HFFc6 (cell line): ENCODE results near the gene DTNB. TPM values are rescaled to one million over a fixed set of nuclear protein-coding genes. Genes with fewer than 3 reads are reported as not detected.
"Not testable (repeated sequence)": the region's sequence is repeated elsewhere in the genome, so short reads cannot be mapped to it uniquely, and the experiment has no call there.

Experiments
- DNase-seq: peaks from one replicate; pipeline ENCODE4 v3.0.0-alpha.2; 2018
- H3K27ac Mint-ChIP-seq: 2 replicates; pipeline ENCODE4 v1.8.0; 2020; ENCODE audit warnings: mild to moderate bottlenecking, mixed read lengths
- H3K27me3 Mint-ChIP-seq: 2 replicates; pipeline ENCODE4 v1.8.0; 2021; ENCODE audit warnings: mild to moderate bottlenecking, moderate library complexity, mixed read lengths; ENCODE audit not compliant: insufficient read depth
- H3K36me3 Mint-ChIP-seq: 2 replicates; pipeline ENCODE4 v1.8.0; 2021; ENCODE audit warnings: low read depth, mixed read lengths
- H3K4me1 Mint-ChIP-seq: 2 replicates; pipeline ENCODE4 v1.8.0; 2020; ENCODE audit warnings: low read depth, mixed read lengths
- H3K4me3 Mint-ChIP-seq: 2 replicates; pipeline ENCODE4 v1.8.0; 2020; ENCODE audit warnings: mild to moderate bottlenecking, moderate library complexity, mixed read lengths
- H3K9me3 Mint-ChIP-seq: 2 replicates; pipeline ENCODE4 v1.8.0; 2020; ENCODE audit warnings: mild to moderate bottlenecking, mixed read lengths
- total RNA-seq, 6 experiments: library from RNA; stranded (reverse); fragmentation: NEBNext Ultra II Directional; extraction: Animal tissue kit (Norgen Biotek cat#: 25700); gene quantifications; 2 replicates in 1 of 6; 3 replicates in 5 of 6; pipeline ENCODE4 v1.2.3, GENCODE V29; 2021
- TF ChIP-seq, protein P1 (sequence below): fragments of 200-600 bp; sonication (generic); IDR thresholded peaks from 2 replicates; pipeline ENCODE4 v1.5.0; 2021; ENCODE audit warnings: antibody characterized with exemption, mild to moderate bottlenecking

The DTNB gene
- total RNA-seq, 6 experiments from 2014 or later = 4.2 to 6.2 (median 4.7) TPM

DNA sequence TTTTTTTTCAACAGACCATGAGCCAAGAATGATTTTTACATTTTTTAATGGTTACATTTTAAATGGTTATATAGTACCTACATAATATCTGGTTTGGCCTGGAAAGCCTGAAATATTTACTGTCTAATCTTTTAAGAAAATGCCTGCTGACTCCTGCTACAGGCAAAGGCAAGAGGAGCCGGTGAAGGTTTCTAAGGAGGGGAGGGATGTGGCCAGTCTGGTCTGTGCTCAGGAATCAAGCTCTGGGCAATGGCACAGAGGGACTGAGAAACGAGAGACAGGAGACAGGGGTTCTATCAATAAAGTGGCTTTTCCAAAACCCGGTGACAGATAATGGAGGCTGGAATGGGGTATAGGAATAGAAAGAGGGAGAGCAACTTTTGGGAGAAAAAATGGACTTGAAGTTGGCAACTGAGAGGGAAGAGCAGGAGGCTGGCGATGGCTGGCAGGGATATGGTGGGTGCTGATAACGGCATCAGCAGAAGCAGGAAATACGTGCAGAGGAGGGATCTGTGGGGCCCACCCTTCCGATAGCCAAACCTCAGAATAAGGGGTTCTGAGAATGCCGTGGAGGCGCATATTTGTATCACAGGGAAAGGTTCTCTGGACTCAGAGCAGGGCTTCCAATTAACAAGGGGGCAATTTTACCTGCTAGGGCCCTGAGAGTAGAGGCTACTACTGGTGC is 267.6 kb downstream of the DTNB start:
- DNase-seq = no peak
- peaks cover 12% of the 10 kb centered on the region for H3K27me3 Mint-ChIP-seq
- no peaks in the 10 kb centered on the region for H3K36me3 Mint-ChIP-seq
- TF ChIP-seq, protein P1, sequence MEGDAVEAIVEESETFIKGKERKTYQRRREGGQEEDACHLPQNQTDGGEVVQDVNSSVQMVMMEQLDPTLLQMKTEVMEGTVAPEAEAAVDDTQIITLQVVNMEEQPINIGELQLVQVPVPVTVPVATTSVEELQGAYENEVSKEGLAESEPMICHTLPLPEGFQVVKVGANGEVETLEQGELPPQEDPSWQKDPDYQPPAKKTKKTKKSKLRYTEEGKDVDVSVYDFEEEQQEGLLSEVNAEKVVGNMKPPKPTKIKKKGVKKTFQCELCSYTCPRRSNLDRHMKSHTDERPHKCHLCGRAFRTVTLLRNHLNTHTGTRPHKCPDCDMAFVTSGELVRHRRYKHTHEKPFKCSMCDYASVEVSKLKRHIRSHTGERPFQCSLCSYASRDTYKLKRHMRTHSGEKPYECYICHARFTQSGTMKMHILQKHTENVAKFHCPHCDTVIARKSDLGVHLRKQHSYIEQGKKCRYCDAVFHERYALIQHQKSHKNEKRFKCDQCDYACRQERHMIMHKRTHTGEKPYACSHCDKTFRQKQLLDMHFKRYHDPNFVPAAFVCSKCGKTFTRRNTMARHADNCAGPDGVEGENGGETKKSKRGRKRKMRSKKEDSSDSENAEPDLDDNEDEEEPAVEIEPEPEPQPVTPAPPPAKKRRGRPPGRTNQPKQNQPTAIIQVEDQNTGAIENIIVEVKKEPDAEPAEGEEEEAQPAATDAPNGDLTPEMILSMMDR = no peak
- H3K4me1 Mint-ChIP-seq = no peaks in the 10 kb centered on the region
- H3K9me3 Mint-ChIP-seq = no peaks in the 10 kb centered on the region
- no peak overlapping the region for H3K27ac Mint-ChIP-seq
- H3K4me3 Mint-ChIP-seq = no peak overlapping the region

DNA sequence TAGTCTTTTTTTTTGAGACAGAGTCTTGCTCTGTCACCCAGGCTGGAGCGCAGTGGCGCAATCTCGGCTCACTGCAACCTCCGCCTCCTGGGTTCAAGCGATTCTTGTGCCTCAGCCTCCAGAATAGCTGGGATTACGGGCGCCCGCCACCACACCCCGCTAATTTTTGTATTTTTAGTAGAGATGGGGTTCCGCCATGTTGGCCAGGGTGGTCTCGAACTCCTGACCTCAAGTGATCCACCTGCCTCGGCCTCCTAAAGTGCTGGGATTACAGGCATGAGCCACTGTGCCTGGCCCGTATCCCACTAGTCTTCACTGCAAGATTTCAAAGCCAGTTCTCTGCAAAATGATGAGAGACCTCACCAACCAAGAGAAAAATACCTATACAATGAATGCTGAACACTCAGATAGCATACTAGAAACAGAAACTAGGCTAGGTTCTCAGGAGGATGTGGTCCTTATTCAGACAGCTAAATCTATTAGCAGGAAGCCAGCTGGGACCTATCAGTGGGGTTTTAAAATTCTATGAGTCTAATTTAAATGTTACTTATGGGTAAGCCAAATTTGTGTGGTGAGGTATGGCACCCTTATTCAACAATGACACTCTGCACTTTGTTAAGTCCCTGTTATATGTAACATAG is 270.1 kb downstream of the DTNB start:
- not testable (repeated sequence) for H3K27me3 Mint-ChIP-seq, DNase-seq, H3K36me3 Mint-ChIP-seq, H3K4me1 Mint-ChIP-seq, H3K9me3 Mint-ChIP-seq, H3K27ac Mint-ChIP-seq, H3K4me3 Mint-ChIP-seq

DNA sequence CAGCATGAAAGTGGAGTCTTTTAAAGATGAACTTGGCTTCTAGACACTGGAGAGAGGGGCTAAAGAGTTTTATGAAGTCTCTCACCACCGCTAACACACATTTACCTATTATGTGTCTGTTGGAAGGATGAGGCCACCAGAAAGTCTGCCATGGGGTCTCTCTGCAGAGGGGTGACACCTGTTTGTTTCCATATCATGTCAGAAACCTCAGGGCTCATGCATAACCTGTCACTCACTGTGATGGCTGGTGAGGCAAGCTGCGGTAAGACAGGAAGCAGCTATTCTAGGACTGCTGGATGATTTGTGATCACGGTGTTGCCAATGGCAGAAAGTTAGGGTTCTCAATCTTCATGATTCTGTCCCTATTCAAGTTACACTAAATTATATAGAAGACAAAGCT is 270.9 kb downstream of the DTNB start:
- Mint-ChIP-seq H3K27ac (no peak overlapping the region), H3K4me1 (no peaks in the 10 kb centered on the region), H3K9me3 (no peaks in the 10 kb centered on the region), H3K36me3 (no peaks in the 10 kb centered on the region), H3K27me3 (peaks cover 4% of the 10 kb centered on the region), H3K4me3 (no peak overlapping the region)
- no peak for DNase-seq
- TF ChIP-seq, protein P1 = no peak

DNA sequence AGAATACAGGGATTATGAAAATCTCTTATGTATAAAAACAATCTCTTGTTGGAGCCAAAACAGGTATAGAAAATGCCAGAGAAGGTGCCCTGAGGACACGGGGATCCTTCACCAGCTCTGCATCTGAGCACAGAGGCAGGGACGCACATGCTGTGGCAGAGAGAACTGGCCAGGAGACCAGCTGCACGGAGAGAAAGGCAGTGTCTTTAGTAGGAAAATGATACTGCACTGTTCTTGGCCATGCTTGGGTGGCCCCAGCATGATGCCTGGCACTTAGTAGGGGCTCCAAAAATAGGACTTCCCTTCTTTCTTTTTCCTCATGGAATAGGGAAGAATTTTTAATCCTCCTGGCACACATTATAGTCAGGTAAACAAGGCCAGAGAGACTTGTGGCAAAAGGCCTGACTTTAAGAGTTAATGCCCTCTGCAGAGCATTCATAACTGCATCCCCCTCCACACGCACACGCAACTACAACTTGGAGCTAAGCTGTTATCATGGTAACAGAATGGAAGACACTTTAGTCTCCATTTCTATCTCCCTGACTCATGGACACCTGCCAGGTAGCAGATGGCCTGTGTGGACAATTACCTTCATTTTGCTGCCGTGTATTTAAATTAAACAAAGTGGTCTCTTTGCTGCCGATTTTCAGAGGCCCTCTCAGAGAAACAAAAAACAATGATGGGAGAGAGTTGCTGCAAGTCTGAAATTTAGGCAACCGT is 271.9 kb downstream of the DTNB start:
- DNase-seq = no peak
- no peak overlapping the region for H3K27ac Mint-ChIP-seq
- peaks cover 4% of the 10 kb centered on the region for H3K27me3 Mint-ChIP-seq
- H3K4me1 Mint-ChIP-seq = no peaks in the 10 kb centered on the region
- H3K9me3 Mint-ChIP-seq = no peaks in the 10 kb centered on the region
- H3K4me3 Mint-ChIP-seq = no peak overlapping the region
- TF ChIP-seq, protein P1 = no peak
- no peaks in the 10 kb centered on the region for H3K36me3 Mint-ChIP-seq

DNA sequence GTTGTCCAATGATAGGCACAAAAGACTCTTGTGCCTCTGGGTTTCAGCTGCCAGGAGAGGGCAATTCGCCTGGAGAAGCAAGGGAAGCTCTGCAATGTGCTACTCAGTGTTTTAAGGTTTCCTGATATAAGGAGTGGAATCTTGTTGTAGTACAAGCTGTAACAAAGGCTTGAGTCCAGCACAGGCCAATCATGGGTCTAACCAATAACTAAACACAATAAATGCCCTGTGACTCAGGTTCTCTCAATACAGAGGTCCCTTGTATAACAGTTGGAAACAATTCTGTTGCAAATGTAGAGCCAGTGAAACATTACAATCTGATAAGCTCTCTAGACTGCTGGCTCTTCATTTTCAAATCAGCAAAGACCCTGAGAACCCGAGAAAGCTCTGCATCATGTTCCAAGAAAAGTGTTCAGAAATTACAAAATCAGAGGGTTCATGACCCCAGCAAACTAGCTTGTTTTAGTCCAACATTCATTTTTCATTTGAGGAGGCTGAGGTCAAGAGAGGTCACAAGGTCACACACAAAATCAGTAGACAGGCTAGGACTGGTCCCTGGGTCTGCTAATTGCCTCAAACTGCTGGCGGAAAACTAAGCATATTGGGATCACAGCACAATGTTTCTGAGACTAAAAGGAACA is 272.7 kb downstream of the DTNB start:
- H3K9me3 Mint-ChIP-seq = no peaks in the 10 kb centered on the region

More for the DNA sequence above, 272.7 kb downstream of the DTNB start:
- Mint-ChIP-seq H3K36me3 (no peaks in the 10 kb centered on the region), H3K27ac (no peak overlapping the region), H3K27me3 (peaks cover 4% of the 10 kb centered on the region), H3K4me3 (no peak overlapping the region), H3K4me1 (no peaks in the 10 kb centered on the region)
- no peak for DNase-seq
- TF ChIP-seq, protein P1 = no peak
